HG02884 (cell line): ENCODE results near the gene EXOC6.
"Not testable (repeated sequence)": the region's sequence is repeated elsewhere in the genome, so short reads cannot be mapped to it uniquely, and the experiment has no call there.

Experiments used
- ATAC-seq: cut with Tn5 transposase; IDR thresholded peaks from one replicate; pipeline ENCODE4 v1.9.1; 2021; ENCODE audit warnings: mild to moderate bottlenecking, moderate library complexity; ENCODE audit not compliant: unreplicated experiment

The EXOC6 gene

GRCh38 chr10:93075369-93076221, 227.3 kb downstream of the EXOC6 start:
- no peak for ATAC-seq

- no peak for ATAC-seq
These were observed 228.6 kb downstream of the EXOC6 start for GRCh38 chr10:93076871-93077270.

- no peak for ATAC-seq
These were observed 229.6 kb downstream of the EXOC6 start for GRCh38 chr10:93077860-93078337.

GRCh38 chr10:93079663-93080349, 231.5 kb downstream of the EXOC6 start:
- ATAC-seq = no peak

GRCh38 chr10:93080350-93081046, 232.2 kb downstream of the EXOC6 start:
- no peak for ATAC-seq

- no peak for ATAC-seq
These were observed 233.0 kb downstream of the EXOC6 start for GRCh38 chr10:93081318-93081717.

- ATAC-seq = no peak
These were observed 233.5 kb downstream of the EXOC6 start for GRCh38 chr10:93081834-93082233.

GRCh38 chr10:93083743-93084539, 235.6 kb downstream of the EXOC6 start:
- no peak for ATAC-seq

- no peak for ATAC-seq
These were observed 237.0 kb downstream of the EXOC6 start for GRCh38 chr10:93085272-93085859.

- no peak for ATAC-seq
These were observed 238.0 kb downstream of the EXOC6 start for GRCh38 chr10:93086289-93086688.

GRCh38 chr10:93087846-93088245, 239.5 kb downstream of the EXOC6 start:
- ATAC-seq = no peak

- ATAC-seq = no peak
These were observed 240.1 kb downstream of the EXOC6 start for GRCh38 chr10:93088466-93088865.

- ATAC-seq = no peak
These were observed 242.3 kb downstream of the EXOC6 start for GRCh38 chr10:93090619-93091018.

- no peak for ATAC-seq
These were observed 243.6 kb downstream of the EXOC6 start for GRCh38 chr10:93091960-93092359.

GRCh38 chr10:93095225-93095624, 246.9 kb downstream of the EXOC6 start:
- no peak for ATAC-seq

- no peak for ATAC-seq
These were observed 248.6 kb downstream of the EXOC6 start for GRCh38 chr10:93096901-93097300.

- no peak for ATAC-seq
These were observed 249.1 kb downstream of the EXOC6 start for GRCh38 chr10:93097386-93097785.

- no peak for ATAC-seq
These were observed 250.5 kb downstream of the EXOC6 start for GRCh38 chr10:93098816-93099215.

- ATAC-seq = no peak
These were observed 251.3 kb downstream of the EXOC6 start for GRCh38 chr10:93099670-93100069.

- not testable (repeated sequence) for ATAC-seq
These were observed 252.8 kb downstream of the EXOC6 start for GRCh38 chr10:93101148-93101547.
